GM19452 (cell line): ENCODE results near the gene FBXL20.
"Not testable (repeated sequence)": the region's sequence is repeated elsewhere in the genome, so short reads cannot be mapped to it uniquely, and the experiment has no call there.

Experiments used
- ATAC-seq: cut with Tn5 transposase; IDR thresholded peaks from one replicate; pipeline ENCODE4 v1.9.1; 2021; ENCODE audit not compliant: unreplicated experiment

FBXL20 gene

GRCh38 chr17:39401412-39402243 is at the start of gene FBXL20:
TSS of gene FBXL20 (minus strand) at chr17:39401626. CDS start at chr17:39401402, 224 bp downstream.
- ATAC-seq: peak; percentile 68

GRCh38 chr17:39450847-39451581 is 49.6 kb upstream of the FBXL20 start, which contains the start of gene MED1:
TSS of gene MED1 (minus strand) at chr17:39451263. CDS start at chr17:39451062, 201 bp downstream.
- peak; percentile 92 for ATAC-seq

DNA sequence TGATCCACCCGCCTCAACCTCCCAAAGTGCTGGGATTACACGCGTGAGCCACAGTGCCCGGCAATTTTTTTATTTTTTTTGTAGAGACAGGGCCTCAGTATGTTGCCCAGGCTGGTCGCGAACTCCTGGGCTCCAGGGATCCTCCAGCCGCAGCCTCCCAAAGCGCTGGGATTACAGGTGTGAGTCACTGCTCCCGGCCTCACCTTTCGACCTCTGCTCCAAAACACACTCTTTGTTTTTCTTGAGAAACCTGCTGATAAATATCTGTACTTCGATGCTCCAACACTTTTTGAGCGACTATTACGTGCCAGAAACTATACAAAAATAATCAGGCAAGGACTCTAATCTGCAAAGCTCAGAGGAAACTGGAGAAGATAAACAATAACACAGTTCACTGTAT is 48.6 kb upstream of the FBXL20 start:
- ATAC-seq: no peak

- no peak for ATAC-seq
These were observed 46.1 kb upstream of the FBXL20 start for GRCh38 chr17:39447561-39447960.

DNA sequence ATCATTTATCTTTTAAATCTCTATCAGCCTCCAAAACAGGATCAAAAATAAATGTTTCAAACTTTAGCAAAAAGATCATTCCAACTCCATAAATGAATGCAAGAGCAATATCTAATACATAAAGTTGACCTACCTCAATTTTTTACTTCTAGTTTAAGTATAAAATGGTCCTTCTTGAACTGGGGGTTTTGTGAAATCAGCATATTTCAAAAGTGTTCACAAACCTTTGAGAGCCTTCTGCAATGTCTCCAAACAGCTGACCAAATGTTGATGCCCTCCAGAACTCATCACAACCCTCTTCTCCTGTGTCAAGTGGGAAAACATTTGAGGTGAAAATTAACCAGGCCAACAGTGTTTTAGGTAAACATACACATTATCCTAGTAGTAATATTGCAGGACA is 41.9 kb upstream of the FBXL20 start:
- no peak for ATAC-seq

GRCh38 chr17:39439868-39440267 is 38.4 kb upstream of the FBXL20 start:
- not testable (repeated sequence) for ATAC-seq

DNA sequence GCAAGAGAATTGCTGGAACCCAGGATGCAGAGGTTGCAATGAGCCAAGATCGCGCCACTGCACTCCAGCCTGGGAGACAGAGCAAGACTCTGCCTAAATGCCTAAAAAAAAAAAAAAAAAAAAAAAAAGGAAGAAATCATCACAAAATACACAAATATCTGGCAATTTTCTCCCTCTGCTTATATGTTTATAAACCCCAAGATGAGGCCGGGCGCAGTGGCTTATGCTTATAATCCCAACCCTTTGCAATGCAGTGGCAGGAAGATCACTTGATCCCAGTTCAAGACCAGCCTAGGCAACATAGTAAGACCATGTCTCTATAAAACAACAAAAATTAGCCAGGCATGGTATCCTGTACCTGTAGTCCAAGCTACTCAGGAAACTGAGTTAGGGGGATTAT is 28.2 kb upstream of the FBXL20 start:
- ATAC-seq: no peak

- no peak for ATAC-seq
These were observed 14.7 kb upstream of the FBXL20 start for GRCh38 chr17:39416141-39416540.

DNA sequence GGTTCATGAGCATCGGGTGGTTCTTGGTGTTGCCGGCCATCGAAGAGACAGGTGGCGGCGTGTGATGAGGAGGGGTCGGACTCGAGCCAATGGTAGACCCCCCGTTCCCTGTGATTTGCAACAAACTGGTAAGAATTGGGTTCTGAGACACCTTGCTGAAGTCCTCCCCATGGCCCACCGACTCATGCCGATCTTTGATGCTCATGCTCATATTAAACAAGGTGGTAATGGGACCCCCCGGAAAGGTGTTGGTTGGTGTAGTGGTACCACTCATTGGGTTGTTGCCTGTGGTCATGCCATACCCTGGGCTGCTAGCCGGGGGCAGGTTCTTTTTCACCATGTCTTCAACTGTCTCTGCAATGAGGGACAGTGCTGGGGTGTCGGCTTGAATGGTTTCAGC is 8.9 kb upstream of the FBXL20 start:
- no peak for ATAC-seq

DNA sequence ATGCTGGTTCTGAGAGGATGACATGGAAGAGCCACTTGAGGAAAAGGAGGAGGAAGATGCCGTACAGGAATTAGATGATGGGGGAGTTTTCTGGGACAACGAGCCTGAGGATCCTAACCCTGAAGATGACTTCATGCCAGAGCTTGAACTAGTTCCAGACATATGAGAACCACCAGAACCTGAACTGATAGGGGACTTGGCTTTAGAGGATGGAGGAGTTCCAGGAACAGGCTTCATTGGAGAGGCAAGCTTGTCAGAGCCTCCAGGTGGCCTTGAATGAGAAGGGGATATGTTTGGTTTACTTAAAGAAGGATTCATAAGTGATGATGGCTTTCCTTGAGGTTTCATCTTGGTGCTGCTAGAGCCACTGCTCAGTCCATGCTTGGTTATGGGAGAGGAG is 6.9 kb upstream of the FBXL20 start:
- no peak for ATAC-seq

DNA sequence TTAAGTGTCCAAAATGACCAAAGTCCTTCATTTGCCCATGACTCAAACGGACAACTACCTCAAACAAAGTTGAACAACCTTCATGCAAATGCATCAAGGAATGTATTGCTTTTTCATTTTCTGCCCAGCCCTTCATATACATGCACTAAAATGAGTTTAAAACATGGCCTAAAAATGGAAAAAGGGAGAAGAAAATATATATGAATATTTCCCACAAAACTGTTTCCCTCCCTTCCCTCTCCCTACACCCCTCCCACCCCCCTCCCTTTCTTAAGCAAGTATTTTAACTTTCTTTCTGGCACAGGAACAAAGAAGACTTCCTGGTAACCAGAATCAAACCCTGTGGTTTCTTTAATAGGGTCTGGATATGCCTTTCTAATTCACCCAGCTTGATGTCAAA is 5.5 kb upstream of the FBXL20 start:
- no peak for ATAC-seq

- no peak for ATAC-seq
These were observed 4.0 kb upstream of the FBXL20 start for GRCh38 chr17:39405436-39405835.

- ATAC-seq: no peak
These were observed 3.3 kb upstream of the FBXL20 start for GRCh38 chr17:39404542-39405378.

- no peak for ATAC-seq
These were observed 1.6 kb upstream of the FBXL20 start for GRCh38 chr17:39402890-39403605.

- ATAC-seq: peak; percentile 75
These were observed 941 bp upstream of the FBXL20 start for GRCh38 chr17:39402244-39402889.

- ATAC-seq: peak; percentile 16
These were observed 647 bp downstream of the FBXL20 start for GRCh38 chr17:39400547-39401411.

DNA sequence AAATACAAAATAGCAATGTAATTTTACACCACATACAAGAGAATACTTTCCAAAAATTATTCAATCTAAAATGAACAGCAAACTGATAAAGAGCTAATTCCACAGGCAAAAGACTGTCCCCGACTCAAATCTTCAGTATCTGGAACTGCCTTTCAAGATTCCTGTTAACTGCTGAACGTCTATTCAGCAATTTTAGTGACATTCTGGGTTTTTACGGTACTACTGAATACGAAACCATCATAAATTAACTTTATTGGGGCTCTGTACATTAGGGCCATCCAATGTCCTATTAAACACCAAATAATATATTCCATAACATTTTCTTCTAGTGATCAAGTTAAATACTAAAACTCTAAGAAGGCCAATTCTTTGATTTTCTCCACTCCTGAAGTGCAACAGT is 1.6 kb downstream of the FBXL20 start:
- ATAC-seq: no peak

- no peak for ATAC-seq
These were observed 7.7 kb downstream of the FBXL20 start for GRCh38 chr17:39393736-39394135.

DNA sequence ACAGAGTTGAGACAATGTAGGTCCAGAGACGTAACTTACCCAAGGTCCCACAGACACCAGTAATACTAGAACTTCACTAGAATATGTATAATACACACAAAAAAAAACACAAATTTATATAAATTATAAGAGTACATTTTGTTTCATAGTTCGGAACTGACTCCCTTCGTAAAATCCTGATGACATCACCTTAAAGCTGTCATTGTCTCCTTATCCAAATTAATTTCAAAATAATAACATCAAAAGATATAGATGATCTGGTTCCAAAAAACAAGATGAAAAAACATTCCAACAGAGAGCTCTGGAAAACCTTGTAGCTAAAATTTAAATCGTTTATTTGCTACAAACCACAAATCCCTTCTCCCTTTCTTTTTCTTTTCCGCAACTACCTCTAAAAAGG is 10.0 kb downstream of the FBXL20 start:
- ATAC-seq: no peak
